Right ventricle myocardium inferior (tissue), 1 donor: ENCODE measurements around the gene DKC1. TPM values are rescaled to one million over a fixed set of nuclear protein-coding genes. Genes with fewer than 3 reads are reported as not detected.

Source experiments
- ATAC-seq: fragments of 200-7000 bp; cut with Tn5 transposase; one replicate; pipeline ENCODE4 v1.9.1; 2020; ENCODE audit warnings: mild to moderate bottlenecking, moderate library complexity
- DNase-seq: peaks from one replicate; pipeline ENCODE4 v3.0.0; 2021; ENCODE audit errors: missing footprints
- intact Hi-C: fragments of 100-400 bp; cut with DNase I; formaldehyde crosslinking; loops from one replicate; pipeline ENCODE4 v1.11.0; 2022
- total RNA-seq: library from RNA; stranded (reverse); fragmentation: NEBNext Ultra II Directional; extraction: Animal tissue kit (Norgen Biotek cat#: 25700); gene quantifications from one replicate; pipeline ENCODE4 v1.2.1, GENCODE V29; 2021
- donor health status: DM: no; HTN: yes; CAD: no; lungs with severe emphysema.

DKC1 gene
- total RNA-seq, 1 donor from 2014 or later = 19.7 TPM

- ATAC-seq (no peak), DNase-seq (no peak)
- intact Hi-C loops = no loop called here
Observed at GRCh38 chrX:154776753-154777152, 14.1 kb downstream of the DKC1 start.

- DNase-seq (no peak), ATAC-seq (no peak)
- intact Hi-C loops = no loop called here
Observed at GRCh38 chrX:154779261-154779660, 16.6 kb downstream of the DKC1 start.

DNA sequence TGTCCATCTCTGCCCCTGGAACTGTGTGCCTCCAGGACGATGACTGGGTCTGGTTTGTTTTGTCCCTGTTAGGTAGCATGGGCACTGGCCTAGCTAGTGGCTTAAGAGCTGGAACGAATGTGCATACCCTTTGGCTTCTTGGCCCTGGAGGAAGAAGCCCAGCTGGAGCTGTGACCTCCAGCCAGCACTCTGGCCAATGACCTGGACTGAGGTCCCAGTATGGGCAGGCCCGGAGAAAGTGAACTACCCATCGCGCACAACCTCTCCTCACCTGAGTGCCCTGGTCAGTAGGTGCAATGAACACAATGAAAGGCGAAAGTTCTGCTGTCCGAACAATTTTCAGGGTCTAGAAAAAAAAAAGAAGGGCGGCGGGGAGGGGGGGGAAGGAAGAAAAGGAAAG is 18.3 kb downstream of the DKC1 start:
- no peak for ATAC-seq
- intact Hi-C loops = no loop called here
- DNase-seq = no peak

GRCh38 chrX:154784149-154784995 is 21.7 kb downstream of the DKC1 start:
- intact Hi-C loops = no loop called here
- no peak for ATAC-seq
- no peak for DNase-seq

- DNase-seq (no peak), ATAC-seq (no peak)
- intact Hi-C loops = no loop called here
Observed at GRCh38 chrX:154785716-154786115, 23.1 kb downstream of the DKC1 start.

DNA sequence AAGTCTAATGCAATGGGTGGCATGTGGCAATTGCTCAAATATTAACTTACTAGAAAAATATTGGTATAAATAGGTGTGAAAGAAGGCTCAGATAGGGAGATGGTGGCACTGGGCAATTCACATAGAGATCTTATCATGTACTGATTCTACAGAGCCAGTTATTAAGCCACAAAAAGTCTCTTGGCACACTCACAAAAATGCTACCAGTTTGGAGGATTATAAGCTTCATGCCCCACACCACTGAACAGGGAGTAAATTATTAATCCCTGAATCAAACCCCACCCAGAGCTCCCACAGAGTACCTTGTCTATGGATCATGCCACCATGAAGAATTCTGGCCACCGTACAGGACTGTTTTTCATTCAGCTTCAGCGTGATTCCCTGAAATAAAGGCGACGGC is 28.8 kb downstream of the DKC1 start:
- intact Hi-C loops = no loop called here
- no peak for ATAC-seq
- DNase-seq = no peak

DNA sequence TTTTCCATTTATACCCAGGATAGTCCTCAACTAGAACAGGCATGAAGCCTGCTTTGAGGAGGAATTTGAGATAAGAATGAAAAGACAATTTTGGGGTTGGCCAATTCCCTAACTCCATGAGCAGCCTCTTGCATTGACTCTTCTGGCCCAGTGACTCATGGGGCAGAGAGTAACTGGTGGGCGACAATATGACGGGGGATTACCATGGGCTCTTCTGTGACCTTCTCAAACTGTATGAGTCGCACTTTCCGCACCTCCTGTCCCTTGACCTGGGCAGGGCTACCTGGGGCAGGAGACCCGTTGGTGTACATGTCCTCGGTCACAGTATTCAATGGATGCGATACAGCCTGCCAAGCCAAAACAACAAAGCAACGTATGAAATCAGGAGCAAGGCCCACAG is 29.3 kb downstream of the DKC1 start:
- no peak for DNase-seq
- intact Hi-C loops = no loop called here
- ATAC-seq = no peak

- DNase-seq = no peak
- no peak for ATAC-seq
- intact Hi-C loops = no loop called here
Observed at GRCh38 chrX:154793084-154793795, 30.6 kb downstream of the DKC1 start.

DNA sequence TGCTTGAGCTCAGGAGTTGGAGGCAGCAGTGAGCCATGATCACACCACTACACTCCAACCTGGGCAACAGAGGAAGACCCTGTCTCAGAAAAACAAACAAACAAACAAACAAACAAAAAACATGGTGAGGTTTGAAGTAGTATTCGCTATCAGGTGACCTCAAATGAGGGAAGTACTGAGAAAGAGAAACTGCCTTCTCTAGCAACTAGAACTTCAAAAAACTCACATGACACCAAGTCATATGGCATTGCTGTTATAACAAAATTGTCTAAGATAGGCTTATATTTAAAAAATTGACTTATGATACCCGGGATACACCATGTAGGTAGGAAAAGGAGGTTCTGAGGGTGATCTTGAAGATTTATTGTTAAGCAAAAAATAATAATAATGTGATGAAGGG is 32.4 kb downstream of the DKC1 start:
- no peak for ATAC-seq
- intact Hi-C loops = no loop called here
- no peak for DNase-seq

DNA sequence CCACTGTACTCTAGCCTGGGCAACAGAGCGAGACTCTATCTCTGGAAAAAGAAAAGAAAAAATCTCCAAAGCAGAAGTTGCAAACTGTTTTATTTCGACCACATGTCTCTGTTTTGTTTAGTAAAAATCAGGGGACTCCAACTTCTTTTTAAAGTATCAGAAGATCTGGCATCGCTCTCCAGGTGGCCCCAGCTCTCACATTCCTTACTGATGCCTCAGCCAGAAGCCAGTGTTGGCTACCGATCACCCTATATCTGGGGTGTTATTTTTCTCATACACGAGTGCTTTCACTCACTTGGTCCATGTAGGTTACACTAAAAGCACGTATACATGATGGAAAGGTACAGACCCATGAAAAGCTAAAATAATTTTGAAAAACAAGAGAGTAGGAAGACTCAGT is 34.3 kb downstream of the DKC1 start:
- DNase-seq = no peak
- intact Hi-C loops = no loop called here
- no peak for ATAC-seq

DNA sequence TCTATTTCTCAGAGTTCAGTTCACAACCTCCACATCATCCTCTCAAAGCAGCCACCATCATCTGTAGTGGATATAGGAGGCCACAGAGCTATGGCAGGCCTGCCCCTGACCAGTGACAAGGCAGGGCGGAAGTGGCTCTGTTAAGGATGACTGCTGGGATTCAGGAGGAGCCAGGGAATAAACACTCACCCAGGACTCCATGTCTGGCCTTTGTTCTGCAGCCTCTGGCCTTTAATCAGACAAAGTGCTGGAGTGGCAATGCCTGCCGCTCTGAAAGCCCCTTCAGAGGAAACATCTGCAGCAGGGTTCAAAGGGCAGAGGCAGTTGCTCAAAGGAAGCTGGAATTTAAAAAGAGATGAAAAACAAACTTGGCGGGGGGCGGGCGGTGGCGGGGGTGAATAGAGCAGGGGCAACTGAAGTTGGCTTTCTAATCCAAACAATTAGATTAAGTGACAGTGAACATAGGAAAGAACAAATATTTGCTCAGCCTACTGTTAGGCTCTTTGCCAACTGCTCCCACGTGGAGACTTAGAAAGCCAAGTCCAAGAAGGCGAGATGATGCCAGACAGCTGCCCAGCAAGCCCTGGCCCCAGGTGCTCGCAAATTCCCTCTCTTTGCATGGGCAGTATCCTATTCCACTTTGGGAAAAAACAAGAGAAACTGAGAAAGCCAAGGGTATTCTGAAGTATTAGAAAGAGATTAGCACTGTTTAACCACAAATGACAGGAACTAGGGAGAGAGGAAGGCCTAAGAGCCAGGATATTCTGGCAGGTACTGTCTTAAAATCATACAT is 37.1 kb downstream of the DKC1 start:
- intact Hi-C loops = no loop called here
- ATAC-seq (no peak), DNase-seq (no peak)

GRCh38 chrX:154800478-154801210 is 38.0 kb downstream of the DKC1 start:
- intact Hi-C loops = no loop called here
- DNase-seq (no peak), ATAC-seq (no peak)

GRCh38 chrX:154802947-154803346 is 40.3 kb downstream of the DKC1 start:
- intact Hi-C loops = no loop called here
- ATAC-seq (no peak), DNase-seq (no peak)

GRCh38 chrX:154804261-154804956 is 41.7 kb downstream of the DKC1 start:
- ATAC-seq (peak; percentile 4), DNase-seq (no peak)
- intact Hi-C loops = no loop called here

- DNase-seq (peak; percentile 85), ATAC-seq (peak; percentile 99)
- intact Hi-C loops = no loop called here
Observed at GRCh38 chrX:154804957-154805695, 42.5 kb downstream of the DKC1 start, which contains the start of gene MPP1. TSS of gene MPP1 (minus strand) at chrX:154805485. CDS start at chrX:154805373, 112 bp downstream.

DNA sequence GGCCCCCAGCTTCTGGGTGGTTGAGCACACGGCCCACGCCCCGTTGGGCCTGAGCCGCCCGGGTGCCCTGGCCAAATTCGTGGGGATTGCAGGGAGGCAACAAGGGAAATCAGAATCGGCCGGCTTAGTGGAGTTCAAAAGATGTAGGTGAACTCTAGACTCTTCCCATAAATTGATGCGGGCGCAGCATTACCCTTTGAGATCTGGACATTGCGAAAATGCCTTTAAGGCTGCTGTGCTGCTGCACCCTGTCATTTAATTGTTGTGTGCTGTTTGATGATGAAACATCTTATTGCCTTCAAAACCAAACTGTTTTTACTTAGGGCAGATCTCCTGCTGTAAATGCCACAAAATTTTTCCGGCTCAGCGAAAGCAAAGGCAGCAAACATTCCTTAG is 43.0 kb downstream of the DKC1 start:
- no peak for DNase-seq
- ATAC-seq = peak; percentile 39
- intact Hi-C loops = no loop called here

DNA sequence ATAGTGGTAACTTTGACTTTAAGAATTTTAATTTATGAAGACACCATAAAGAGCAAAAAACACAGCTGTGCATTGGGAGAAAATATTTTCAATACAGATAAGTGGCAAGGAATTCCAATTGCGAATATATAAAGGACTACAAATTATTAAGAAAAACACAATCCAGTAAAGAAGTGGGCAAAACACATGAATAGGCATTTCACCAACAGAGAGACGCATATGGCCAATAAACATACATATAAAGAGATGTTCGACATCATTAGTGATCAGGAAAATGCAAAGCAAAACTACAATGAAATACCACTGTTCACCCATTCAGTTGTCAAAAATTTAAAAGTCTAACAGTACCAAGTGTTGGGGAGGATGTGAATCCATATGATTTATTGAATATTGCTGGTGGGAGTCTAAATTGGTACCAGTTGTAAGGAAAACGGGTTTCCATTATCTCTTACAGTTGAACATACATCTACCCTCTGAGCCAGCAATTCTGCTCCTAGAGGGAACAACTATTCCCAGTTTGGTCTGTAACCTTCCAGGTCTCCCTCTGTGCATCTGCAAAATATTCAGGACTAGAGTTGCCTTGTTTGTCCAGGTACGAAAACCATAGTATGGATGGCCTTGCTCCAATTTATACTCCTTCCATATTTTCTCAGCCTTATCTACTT is 44.3 kb downstream of the DKC1 start:
- DNase-seq (no peak), ATAC-seq (no peak)
- intact Hi-C loops = no loop called here
